GM18499 (cell line): ENCODE results near the gene ANKRD16.
"Not testable (repeated sequence)": the region's sequence is repeated elsewhere in the genome, so short reads cannot be mapped to it uniquely, and the experiment has no call there.

Experiments
- ATAC-seq: cut with Tn5 transposase; IDR thresholded peaks from one replicate; pipeline ENCODE4 v1.9.1; 2021; ENCODE audit warnings: moderate number of reproducible peaks; ENCODE audit not compliant: insufficient read depth, unreplicated experiment

ANKRD16 gene

GRCh38 chr10:5885619-5886018 is 4.1 kb downstream of the ANKRD16 start:
- ATAC-seq = no peak

- no peak for ATAC-seq
These were observed 6.7 kb downstream of the ANKRD16 start for GRCh38 chr10:5882961-5883360.

- ATAC-seq = not testable (repeated sequence)
These were observed 12.7 kb downstream of the ANKRD16 start for GRCh38 chr10:5877041-5877440.

GRCh38 chr10:5876181-5876768 is 13.4 kb downstream of the ANKRD16 start:
- ATAC-seq = no peak

GRCh38 chr10:5873515-5873995 is 16.1 kb downstream of the ANKRD16 start:
- ATAC-seq = peak; percentile 75

GRCh38 chr10:5871596-5871995 is 18.1 kb downstream of the ANKRD16 start:
- ATAC-seq = no peak

GRCh38 chr10:5869156-5869555 is 20.5 kb downstream of the ANKRD16 start:
- no peak for ATAC-seq

GRCh38 chr10:5868383-5868782 is 21.3 kb downstream of the ANKRD16 start:
- ATAC-seq = not testable (repeated sequence)

- not testable (repeated sequence) for ATAC-seq
These were observed 22.5 kb downstream of the ANKRD16 start for GRCh38 chr10:5867091-5867615.

GRCh38 chr10:5866451-5867081 is 23.1 kb downstream of the ANKRD16 start:
- ATAC-seq = not testable (repeated sequence)

GRCh38 chr10:5862981-5863685 is 26.6 kb downstream of the ANKRD16 start:
- ATAC-seq = not testable (repeated sequence)

- peak; percentile 96 for ATAC-seq
These were observed 27.2 kb downstream of the ANKRD16 start for GRCh38 chr10:5862360-5862961.

GRCh38 chr10:5860066-5860465 is 29.6 kb downstream of the ANKRD16 start:
- no peak for ATAC-seq

- no peak for ATAC-seq
These were observed 30.9 kb downstream of the ANKRD16 start for GRCh38 chr10:5858811-5859210.

GRCh38 chr10:5856701-5857004 is 33.0 kb downstream of the ANKRD16 start:
- ATAC-seq = no peak

GRCh38 chr10:5855979-5856700 is 33.6 kb downstream of the ANKRD16 start:
- ATAC-seq = no peak

- ATAC-seq = no peak
These were observed 35.6 kb downstream of the ANKRD16 start for GRCh38 chr10:5854131-5854475.

GRCh38 chr10:5846667-5847066 is 43.0 kb downstream of the ANKRD16 start:
- not testable (repeated sequence) for ATAC-seq

GRCh38 chr10:5844345-5845055 is 45.2 kb downstream of the ANKRD16 start:
- no peak for ATAC-seq
